GM12878 (cell line): ENCODE data around the gene SEC16A. TPM values are rescaled to one million over a fixed set of nuclear protein-coding genes. Genes with fewer than 3 reads are reported as not detected.

ENCODE experiments used
- BACH1 ChIP-seq: fragments of 450-650 bp; IDR thresholded peaks from 2 replicates; pipeline ENCODE4 v1.6.1; 2017; ENCODE audit warnings: mild to moderate bottlenecking, borderline replicate concordance
- CBFB ChIP-seq: IDR thresholded peaks from 2 replicates; pipeline ENCODE4 v1.6.1; 2016; ENCODE audit warnings: antibody characterized with exemption, low read depth
- CEBPZ ChIP-seq: fragments of 150-350 bp; IDR thresholded peaks from 2 replicates; pipeline ENCODE4 v1.6.1; 2016; ENCODE audit warnings: low read depth, low read length
- CHD1 ChIP-seq: IDR thresholded peaks from 2 replicates; pipeline ENCODE4 v1.6.1; 2012; ENCODE audit warnings: low read depth, low read length, improper control_type of control experiment
- DPF2 ChIP-seq: fragments of 450-650 bp; IDR thresholded peaks from 2 replicates; pipeline ENCODE4 v1.6.1; 2017; ENCODE audit warnings: mild to moderate bottlenecking
- HCFC1 ChIP-seq: fragments of 150-350 bp; IDR thresholded peaks from 2 replicates; pipeline ENCODE4 v1.6.1; 2014; ENCODE audit warnings: low read length
- HDGF ChIP-seq: fragments of 450-650 bp; IDR thresholded peaks from 2 replicates; pipeline ENCODE4 v1.6.1; 2016; ENCODE audit warnings: antibody characterized with exemption
- MLLT1 ChIP-seq: fragments of 450-650 bp; IDR thresholded peaks from 2 replicates; pipeline ENCODE4 v1.6.1; 2016; ENCODE audit warnings: mild to moderate bottlenecking
- MTA3 ChIP-seq: IDR thresholded peaks from 2 replicates; pipeline ENCODE4 v1.6.1; 2012; ENCODE audit warnings: low read length, inconsistent platforms, borderline replicate concordance
- PAX5 ChIP-seq: IDR thresholded peaks from 2 replicates; pipeline ENCODE4 v1.6.1; 2011; ENCODE audit warnings: low read depth, low read length, borderline replicate concordance
- PAX8 ChIP-seq: fragments of 450-650 bp; IDR thresholded peaks from 2 replicates; pipeline ENCODE4 v1.6.1; 2017; ENCODE audit warnings: mild to moderate bottlenecking, moderate library complexity
- POU2F2 ChIP-seq: IDR thresholded peaks from 3 replicates; pipeline ENCODE4 v1.6.1; 2011; ENCODE audit warnings: low read depth, mild to moderate bottlenecking, low read length, borderline replicate concordance
- PRDM15 ChIP-seq: fragments of 450-650 bp; formaldehyde crosslinking; IDR thresholded peaks from 2 replicates; pipeline ENCODE4 v1.4.0; 2020; ENCODE audit warnings: mild to moderate bottlenecking, moderate library complexity
- RAD51 ChIP-seq: fragments of 450-650 bp; IDR thresholded peaks from 2 replicates; pipeline ENCODE4 v1.6.1; 2016; ENCODE audit warnings: moderate library complexity, mild to moderate bottlenecking, inconsistent platforms
- SP1 ChIP-seq: IDR thresholded peaks from one replicate; pipeline ENCODE4 v1.6.1; 2011; ENCODE audit warnings: low read depth, low read length
- SRF ChIP-seq, 2 experiments: IDR thresholded peaks; 2 replicates each; pipeline ENCODE4 v1.6.1; 2011; ENCODE audit warnings: low read depth in 2 of 2, low read length in 2 of 2, mild to moderate bottlenecking in 1 of 2, moderate library complexity in 1 of 2
- TCF3 ChIP-seq: IDR thresholded peaks from 2 replicates; pipeline ENCODE4 v1.6.1; 2012; ENCODE audit warnings: low read depth, mild to moderate bottlenecking, low read length, borderline replicate concordance; ENCODE audit not compliant: insufficient read depth
- ZNF24 ChIP-seq: fragments of 450-650 bp; IDR thresholded peaks from 2 replicates; pipeline ENCODE4 v1.6.1; 2017; ENCODE audit warnings: antibody characterized with exemption, mild to moderate bottlenecking
- polyA plus RNA-seq, 11 experiments: library from polyadenylated mRNA; depleted of rRNA in 4 of 11; unstranded in 6 of 11; stranded (reverse) in 5 of 11; fragments of >200 nt; fragmentation: Nextera tagmentation in 4 of 11; fragmentation: Illumina TruSeq in 1 of 11; extraction: Ambion mirVana in 4 of 11; extraction: Trizol in 1 of 11; gene quantifications; 1 replicate in 1 of 11; 2 replicates in 10 of 11; pipeline versions ENCODE4 v1.2.1 to v1.2.3, GENCODE V29; 2011 to 2016; ENCODE audit warnings: inconsistent platforms in 2 of 11, missing spikeins in 2 of 11, low read depth in 1 of 11
- total RNA-seq, 4 experiments: library from RNA; depleted of rRNA in 3 of 4; stranded (reverse); fragments of >200 nt in 3 of 4; fragmentation: Illumina TruSeq in 1 of 4; extraction: Trizol in 1 of 4; gene quantifications; 2 replicates each; pipeline versions ENCODE4 v1.2.1 to v1.2.3, GENCODE V29; 2013 to 2021

SEC16A gene
- total and polyA plus RNA-seq, 10 of the 15 experiments (the other 5 are each of a cell fraction or from before 2014, with no cell fraction given), result 9.9 to 59.1 (median 21.7) TPM

GRCh38 chr9:136403915-136404800 lies 78.7 kb downstream of the SEC16A start (continued):
- peak; percentile 21; the same call in 1 of the 2 replicates for TF ChIP-seq MLLT1
- TF ChIP-seq PAX8, result no peak
- TF ChIP-seq CBFB, result 0 out of 2 replicates have a peak, but pooled peaks have one; percentile 54
- TF ChIP-seq POU2F2, result 0 out of 3 replicates have a peak, but pooled peaks have one; percentile 4
- peak; percentile 1; the same call in 1 of the 2 replicates for TF ChIP-seq BACH1
- no peak for TF ChIP-seq PAX5
- TF ChIP-seq PRDM15 (CRISPR knock-in tag), result no peak
- no peak for TF ChIP-seq RAD51
- no peak for TF ChIP-seq CHD1
- no peak for TF ChIP-seq ZNF24
- no peak for TF ChIP-seq SRF (IDR thresholded peaks at IDR 0.05; ENCODE audit: low read depth in 2 of 2, low read length in 2 of 2)
- TF ChIP-seq TCF3, result no peak
- no peak for TF ChIP-seq HCFC1
- 0 out of 2 replicates have a peak, but pooled peaks have one; percentile 48 for TF ChIP-seq DPF2
- TF ChIP-seq HDGF, result peak; percentile 76; the same call in 1 of the 2 replicates
- TF ChIP-seq MTA3, result 0 out of 2 replicates have a peak, but pooled peaks have one; percentile 5
- TF ChIP-seq CEBPZ, result no peak
- TF ChIP-seq SP1, result no peak
